ENCODE results near the gene POLDIP2.

The POLDIP2 gene, protein sequence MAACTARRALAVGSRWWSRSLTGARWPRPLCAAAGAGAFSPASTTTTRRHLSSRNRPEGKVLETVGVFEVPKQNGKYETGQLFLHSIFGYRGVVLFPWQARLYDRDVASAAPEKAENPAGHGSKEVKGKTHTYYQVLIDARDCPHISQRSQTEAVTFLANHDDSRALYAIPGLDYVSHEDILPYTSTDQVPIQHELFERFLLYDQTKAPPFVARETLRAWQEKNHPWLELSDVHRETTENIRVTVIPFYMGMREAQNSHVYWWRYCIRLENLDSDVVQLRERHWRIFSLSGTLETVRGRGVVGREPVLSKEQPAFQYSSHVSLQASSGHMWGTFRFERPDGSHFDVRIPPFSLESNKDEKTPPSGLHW

DNA sequence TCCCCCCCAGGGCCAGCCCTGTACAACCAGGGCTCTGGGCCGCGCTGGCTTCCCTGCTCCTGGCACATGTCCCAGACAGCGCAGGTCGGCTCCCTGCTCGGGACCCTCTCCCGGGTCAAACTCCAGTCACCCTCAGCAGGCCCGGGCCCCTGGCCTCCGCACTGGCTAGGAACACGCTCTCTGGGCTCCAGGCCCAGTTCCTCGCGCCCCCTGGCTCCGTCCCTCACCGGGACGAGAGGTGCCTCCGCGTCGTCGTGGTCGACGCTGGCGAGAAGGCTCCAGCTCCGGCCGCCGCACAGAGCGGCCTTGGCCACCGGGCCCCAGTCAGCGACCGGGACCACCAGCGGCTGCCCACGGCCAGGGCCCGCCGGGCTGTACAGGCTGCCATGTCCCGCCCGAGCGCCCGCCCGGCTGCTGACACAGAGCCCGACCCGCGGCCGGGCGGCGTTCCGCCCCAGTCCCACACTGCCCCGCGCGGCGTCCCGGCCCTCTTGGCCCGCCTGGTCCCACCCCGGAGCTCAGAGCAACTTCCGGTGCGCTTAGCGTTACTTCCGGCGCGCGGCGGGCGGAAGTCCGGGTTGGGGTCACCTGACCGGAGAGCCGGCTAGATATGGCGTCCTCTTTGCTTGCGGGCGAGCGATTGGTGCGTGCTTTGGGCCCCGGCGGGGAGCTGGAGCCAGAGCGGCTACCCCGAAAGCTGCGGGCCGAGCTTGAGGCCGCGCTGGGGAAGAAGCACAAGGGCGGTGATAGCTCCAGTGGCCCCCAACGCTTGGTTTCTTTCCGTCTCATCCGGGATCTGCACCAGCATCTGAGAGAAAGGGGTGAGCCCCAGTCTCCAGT is at the start of gene POLDIP2:
POLDIP2 (minus strand) TSS at position 467 of the 840 bp plus-strand sequence; CDS start at position 388, 79 bp downstream.
- peak; percentile 95 for DNase-seq

DNA sequence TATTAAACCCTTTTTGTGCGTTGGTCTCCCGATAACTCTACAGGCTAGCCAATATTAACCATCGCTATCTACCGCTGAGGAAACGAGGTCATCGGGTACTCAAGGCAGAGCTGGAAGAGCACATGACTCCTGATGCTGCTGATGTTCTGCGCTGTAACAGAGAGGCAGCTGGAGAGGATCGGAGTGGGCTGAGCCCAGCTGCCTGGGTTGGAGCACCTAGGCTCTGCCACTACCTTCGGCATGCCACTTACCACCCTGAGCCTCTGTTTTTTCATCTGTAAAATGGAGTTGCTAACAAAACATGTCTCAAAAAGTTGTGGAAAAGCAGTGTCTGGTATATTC is 49.1 kb upstream of the POLDIP2 start:
- no peak for DNase-seq

DNA sequence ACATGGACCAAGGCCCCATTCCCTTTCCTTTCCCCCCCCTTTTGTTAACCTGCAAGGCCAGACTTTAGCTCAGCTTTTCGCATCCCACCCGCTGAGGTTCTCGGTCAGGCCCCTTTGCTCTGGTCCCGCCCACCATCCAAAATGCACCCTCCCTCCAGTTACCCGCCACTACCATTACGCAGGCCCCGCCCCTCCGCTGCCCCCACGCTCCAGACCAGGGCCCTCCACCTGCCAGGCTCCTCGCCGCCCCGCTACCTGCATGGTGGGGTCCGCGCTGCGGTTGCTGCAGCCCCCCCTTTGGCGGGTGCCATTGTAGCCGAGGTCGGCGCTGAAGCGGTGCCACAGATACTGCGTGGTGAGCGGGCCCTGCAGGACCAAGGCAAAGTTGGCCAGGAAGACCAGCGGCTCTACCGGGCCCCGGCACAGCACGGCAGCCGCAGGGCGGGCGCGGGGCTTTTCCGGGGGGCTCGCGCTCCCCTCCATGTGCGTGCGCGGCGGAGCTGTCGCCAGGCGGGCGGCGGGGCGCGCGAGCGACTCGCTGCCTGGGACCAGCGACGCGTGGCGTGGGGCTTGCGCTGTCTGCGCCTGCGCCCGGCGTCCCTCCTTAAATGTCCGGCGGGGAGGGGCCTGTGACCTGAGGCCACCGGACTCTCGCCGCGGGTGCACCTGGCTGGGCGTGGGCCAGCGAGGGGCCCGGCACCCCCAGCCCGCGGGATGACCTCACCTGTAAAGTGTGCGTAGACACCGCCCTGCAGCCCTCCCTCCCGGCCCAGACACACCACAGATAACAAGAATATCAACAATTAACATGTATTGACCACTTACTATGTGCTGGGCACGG is 48.5 kb upstream of the POLDIP2 start, which contains the start of gene SLC46A1:
SLC46A1 (minus strand) TSS at position 581 of the 841 bp plus-strand sequence; CDS start at position 483, 98 bp downstream.
- peak; percentile 4 for DNase-seq

DNA sequence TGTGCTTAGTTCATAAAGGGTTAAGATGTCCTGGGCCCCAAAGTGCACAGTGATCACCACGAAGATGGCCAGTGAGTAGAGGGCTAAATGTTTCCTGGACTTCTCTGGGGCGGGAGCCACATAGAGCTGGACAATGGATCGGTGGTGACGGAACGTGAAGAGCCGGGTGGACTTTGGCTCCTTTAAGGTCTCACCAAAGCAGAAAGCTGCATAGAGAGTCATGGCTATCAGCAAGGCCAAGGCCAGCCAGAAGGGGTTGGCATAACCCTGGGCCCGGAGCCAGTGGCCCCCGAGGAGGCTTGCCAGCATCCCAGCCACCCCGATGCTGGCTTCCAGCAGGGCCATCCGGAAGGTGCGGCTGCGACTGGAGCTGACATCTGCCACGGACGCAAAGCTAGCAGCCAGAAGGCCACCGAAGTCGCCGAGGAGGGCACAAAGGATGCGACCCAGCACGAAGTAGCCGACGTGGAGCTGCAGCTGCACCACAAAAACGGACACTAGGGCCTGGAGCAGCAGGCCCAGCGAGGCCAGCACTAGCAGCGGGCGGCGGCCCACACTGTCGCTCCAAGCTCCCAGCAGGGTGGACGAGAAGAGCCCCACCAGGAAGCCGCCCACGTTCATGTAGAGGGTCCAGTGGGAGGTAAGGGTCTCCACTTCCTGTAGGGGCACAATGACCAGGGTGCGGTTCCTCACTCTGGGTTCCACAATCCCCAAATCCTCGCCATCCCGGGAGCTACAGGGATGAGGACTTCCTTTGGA is 47.7 kb upstream of the POLDIP2 start:
- DNase-seq = no peak

DNA sequence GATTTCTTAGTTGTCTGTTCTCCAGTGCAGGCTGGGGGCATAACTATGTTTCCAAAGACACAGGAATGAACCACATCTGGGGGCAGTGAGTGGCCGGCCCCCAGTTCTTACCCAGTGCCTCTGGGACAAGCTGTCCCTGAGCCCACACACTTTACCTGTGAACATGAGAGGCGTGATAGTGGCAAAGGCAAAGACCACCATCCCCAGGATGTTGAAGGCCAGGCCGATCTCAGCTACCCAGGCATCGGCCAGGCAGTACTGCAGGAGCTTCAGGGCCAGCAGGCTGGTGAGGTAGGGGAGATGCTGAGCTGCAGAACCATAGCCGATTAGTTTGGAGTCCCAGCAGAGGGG is 47.1 kb upstream of the POLDIP2 start:
- no peak for DNase-seq

DNA sequence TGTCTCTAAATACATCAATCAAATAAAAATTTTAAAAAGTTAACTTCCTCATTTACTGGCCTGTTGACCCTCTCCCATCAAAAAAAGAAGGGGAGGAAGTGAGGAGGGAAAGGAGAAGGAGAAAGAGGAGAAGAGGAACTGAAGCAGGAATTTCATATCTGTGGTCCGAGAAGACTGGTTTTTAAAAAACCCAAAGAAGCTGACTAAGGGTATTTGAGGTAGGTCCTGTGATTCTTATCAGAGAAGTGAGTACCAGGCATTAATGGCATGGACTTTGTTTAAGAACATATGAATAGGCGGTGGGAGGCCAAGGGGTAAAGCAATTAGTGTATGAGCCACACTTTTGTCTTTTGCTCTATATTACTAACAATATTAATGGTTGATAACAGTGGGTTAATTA is 46.7 kb upstream of the POLDIP2 start:
- DNase-seq = no peak

DNA sequence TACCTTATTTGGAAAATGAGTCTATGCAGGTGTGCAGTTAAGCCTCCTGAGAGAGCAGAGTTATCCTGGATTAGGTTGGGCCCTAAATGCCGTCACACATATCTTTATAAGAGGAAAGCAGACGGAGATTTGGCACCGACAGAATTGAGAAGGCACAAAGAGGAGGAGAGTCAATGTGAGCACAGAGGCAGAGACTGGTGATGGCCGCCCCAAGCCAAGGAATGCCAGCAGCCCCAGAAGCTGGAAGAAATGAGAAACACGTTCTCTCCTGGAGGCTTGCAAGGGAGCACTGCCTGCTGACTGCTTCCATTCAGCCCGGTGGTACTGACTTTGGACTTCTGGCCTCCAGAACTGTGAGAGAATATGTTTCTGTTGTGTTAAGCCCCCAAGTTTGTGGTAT is 45.5 kb upstream of the POLDIP2 start:
- no peak for DNase-seq

DNA sequence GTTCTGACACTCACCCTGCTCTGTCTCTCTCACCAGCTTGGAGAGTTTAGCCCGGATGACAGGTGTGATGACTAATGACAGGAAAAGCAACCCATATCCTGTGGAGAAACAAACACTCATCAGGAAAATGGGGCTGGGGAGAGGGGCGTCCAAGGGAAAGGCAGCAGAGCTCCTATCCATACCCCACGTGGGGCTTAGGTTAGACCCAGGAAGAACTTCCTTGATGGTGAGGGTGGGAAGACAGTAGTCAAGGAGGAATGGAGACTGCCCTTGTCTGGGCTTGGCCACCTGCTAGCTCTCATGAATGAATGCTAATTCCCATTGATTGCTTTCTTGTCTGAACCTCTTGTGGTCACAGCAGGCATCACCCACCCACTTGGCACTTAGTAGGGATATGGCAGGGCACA is 44.9 kb upstream of the POLDIP2 start:
- no peak for DNase-seq

DNA sequence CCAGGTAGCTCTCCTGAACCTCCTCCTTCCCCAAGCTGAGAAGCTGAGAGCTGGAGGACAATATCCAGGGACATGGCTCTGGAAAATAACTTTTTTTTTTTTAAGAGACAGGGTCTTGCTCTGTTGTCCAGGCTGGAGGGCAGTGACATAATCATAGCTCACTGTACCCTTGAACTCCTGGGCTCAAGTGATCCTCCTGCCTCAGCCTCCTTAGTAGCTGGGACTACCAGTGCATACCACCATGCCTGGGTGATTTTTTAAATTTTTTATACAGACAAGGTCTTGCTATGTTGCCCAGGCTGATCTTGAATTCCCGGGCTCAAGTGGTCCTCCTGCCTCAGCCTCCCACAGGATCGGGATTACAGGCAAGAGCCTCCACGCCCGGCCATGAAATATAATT is 42.5 kb upstream of the POLDIP2 start:
- DNase-seq = no peak

DNA sequence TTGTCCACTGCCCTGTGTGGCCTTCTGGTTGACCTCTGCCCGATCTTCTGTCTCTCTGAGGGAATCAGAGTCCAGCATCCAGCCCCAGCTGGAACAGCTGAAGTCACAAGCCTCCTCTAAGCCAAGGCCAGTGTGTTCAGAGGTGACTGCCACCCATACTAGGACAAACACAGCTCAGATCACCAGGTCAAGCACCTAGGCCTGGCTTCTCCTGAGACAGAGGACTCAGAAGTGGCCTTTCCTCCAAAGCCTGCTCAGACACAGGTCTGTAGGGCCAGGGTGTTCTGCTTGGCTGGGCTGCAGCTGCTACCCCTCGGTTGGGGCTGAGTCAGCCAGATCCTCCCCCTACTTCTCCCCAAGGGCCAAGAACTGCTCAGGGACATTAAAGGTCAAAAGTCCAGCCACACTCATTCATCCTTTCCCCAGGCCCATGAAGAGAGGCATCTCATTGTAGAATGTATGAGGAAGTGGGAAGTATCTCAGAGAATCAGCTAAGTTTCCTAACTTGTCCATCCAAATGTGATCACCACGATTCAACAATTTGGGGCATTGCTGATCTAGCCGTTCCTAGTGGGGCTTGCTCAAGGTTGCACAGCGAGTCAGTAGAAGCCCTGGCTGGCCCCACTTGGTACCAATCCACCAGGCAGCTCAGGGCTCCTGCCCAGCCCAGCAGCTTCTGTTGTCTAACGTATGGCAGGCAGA is 41.1 kb upstream of the POLDIP2 start:
- no peak for DNase-seq

DNA sequence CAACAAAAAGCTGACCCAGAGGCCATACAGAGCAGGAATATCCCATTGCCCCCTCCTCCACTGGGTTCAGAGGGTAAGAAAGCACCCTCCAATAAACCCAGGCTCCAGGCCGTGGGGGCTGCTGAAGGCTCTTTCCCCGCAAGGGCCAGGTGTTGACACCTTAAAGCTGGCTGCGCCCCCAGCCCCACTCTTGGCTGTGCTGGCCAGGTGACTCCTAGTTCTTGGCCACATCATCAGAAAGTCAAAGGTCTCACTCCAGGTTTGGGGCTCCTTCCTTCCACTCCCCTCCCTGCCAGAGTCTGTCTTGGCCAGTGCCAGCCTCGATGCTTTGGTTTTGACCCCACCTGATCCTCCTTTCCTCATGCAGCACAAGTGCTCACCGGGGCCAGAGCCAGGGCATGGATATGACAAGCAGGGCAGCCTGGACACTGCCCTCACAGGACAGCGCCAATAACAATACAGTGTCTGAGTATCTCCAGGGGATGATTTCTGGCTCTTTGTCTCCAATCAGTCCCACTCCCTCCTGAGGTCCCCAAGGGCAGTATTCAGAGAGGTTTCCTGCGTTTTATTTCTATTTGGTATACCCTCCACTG is 40.5 kb upstream of the POLDIP2 start:
- DNase-seq = no peak

DNA sequence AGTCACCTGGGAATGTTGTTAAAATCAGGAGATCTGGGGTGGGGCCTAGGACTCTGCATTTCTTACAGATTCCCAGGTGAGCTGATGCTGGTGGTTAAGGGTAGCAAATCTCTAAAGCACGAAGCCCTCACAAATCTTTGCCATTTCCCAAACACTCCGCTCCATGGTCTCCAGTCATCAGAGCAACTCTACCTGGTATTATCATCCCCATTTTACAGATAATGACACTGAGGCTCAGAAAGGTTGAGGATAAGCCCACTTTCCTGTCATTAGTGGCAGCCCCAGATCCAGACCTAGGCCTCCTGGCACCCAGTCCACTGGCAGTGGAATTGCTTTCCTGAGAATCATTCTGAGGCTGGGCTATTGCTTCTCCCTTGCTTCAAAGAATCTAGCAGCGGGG is 39.9 kb upstream of the POLDIP2 start:
- no peak for DNase-seq

DNA sequence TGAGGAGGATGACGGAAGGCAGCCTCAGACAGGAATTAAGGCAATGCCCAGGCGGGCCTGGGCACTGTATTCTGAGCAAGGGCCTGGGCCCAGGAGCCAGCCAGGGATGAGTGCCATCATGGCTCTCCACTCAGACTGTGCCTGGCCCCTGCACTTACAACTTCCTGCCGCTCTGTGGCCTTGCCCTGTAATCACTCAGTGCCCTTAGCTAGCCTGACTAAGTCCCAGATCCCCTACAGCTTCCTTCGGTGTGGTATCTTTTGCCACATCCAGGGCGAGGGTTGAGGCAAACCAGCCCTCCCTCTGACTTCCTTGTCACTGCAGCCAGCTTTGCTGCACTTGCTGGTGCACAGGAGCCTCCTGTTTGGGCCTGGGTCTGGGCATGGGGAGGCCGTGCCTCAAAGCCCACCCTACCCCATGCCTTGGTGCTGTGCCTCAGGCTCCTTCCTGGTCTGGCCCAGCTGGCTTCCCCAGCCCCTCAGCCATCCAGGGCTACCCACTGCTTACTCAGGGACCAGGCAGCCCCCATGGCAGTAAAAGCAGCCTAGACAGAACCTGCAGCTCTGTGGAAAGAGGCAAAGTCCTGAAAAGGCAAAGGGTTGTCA is 39.4 kb upstream of the POLDIP2 start:
- no peak for DNase-seq

DNA sequence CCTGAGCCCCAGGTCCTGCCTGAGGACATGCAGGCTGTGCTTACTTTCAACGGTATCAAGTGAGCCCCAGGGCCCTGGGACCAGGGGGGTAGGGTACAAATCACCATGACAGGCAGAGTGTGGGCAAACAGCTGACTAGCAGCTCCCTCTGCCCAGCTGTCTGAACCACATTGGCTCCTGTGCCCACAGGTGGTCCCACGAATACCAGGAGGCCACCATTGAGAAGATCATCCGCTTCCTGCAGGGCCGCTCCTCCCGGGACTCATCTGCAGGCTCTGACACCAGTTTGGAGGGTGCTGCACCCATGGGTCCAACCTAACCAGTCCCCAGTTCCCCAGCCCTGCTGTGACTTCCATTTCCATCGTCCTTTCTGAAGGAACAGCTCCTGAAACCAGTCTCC is 38.6 kb upstream of the POLDIP2 start:
- DNase-seq = no peak

DNA sequence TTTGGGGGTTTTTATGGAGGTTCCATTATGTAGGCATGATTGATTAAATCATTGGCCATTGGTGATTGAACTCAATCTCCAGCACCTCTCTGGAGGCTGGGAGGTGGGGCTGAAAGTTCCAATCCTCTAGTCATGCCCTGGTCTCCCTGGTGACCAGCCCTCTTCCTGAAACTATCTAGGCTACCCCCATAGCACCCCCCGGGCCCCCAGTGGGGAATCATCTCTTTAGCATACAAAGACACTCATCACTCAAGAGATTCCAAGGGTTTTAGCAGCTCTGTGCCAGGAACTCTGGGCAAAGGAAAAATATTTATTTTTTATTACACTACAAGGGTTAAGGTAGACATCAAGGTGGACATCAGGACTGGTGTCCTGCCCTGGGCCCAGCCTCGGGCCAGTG is 38.1 kb upstream of the POLDIP2 start:
- no peak for DNase-seq

DNA sequence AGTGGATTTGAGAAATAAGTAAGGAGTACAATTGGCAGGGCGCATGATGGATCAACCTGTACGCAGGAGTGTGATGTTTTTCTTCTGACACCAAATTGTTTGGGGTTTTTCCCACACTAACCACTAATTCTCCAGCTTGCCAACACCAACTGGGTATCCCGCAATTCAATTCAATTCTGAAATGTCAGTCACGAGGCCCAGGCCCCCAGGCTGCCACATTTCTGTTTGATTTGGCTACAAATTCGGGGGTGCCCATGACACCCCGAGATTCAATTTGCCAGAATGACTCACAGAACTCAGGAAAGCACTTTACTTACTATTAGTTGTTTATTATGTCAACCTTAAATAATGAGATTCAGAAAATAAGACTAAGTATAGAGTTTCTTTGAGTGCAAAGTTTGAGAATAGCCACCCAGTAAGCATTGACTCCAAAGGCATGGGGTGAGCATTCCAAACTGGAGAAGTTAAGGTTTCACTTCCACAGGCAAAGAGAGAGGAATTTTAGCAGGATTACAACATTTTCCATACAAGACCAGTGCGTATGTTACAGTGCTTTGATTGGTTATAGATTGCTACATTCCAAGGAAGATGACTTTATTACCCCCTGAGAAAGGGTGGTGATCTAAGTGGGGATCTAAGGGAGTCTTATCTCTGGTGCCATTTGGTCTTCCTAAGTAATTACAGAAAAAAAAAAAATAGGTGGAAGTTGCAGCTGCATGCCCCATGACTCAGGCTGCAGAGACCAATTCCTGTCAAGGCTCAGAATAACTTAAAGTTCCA is 37.2 kb upstream of the POLDIP2 start:
- DNase-seq = no peak

DNA sequence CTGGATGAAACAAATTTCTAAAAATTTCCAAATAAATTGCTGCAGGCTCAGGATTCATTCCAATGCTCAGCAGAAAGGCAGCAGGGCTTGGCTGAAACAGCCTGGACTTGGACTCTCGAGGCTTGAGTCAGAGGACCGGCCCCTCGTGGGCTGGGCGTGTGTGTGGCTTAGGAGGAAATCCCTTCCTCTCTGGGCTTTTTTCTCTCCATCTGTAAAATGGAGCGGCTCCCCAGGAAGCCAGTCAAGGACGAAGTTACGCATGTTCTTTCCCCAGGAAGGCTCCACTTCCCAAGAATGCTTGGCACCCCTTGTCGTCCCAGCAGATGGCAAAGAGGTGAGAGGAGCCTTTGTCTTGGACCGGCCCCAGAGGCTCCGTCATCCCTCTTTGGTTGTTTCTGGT is 35.2 kb upstream of the POLDIP2 start:
- no peak for DNase-seq

DNA sequence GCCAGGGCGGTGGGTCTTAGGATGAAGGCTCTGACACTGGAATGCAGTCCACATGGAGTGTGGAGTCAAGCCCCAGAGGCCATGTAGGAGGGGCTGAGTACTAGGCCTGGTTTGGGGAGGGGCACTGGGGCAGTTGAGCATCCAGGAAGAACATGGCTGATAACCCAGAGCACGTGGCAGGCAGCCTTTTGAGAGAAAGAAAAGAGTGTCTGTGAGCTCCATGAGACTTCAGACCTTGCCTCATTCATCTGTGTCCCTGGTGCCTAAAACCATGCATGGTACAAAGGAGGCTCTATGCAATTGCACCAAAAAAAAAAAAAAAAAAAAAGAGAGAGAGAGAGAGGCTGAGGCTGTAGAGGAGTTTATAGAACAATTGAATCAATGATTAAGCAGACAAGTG is 34.1 kb upstream of the POLDIP2 start:
- DNase-seq = no peak

DNA sequence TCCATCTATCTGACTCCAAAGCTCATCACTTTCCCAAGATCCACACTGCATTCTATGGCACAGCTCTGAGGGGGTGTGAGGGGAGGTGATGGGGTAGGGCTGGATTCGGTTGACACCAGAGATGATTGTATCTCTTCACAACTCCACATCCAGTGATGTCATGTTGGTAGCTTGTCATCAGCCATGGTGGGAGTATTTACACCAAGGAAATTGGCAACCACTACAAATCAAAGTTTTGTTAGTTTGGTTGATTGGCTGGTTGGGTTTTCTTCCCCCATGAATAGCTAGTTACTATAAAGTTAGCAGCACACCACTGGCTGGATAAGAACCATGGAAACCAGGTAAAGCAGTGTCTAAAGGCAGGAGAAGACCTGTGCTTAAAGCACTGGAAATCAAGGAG is 33.7 kb upstream of the POLDIP2 start:
- no peak for DNase-seq

DNA sequence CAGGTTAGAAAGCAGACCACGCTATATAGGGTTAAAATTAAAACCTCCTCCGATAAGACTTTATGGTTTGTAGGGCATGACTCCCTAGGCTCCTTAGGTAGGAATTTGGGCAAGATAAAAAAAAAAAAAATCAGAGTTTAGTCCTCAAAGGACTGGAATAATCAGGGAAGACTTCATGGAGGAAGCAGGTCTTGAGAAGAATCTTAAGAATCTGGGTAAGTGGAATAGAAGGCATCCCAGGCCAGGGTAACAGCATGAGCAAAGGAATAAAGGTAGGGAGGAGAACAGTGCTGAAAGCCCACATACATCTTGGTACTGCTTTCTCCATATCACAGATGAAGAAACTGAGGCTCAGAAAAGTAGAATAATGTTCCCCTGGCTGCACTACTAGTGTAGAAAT is 33.2 kb upstream of the POLDIP2 start:
- DNase-seq = no peak
